Sigmoid colon (tissue), 7 donors: ENCODE measurements around the gene CFAP91. TPM values are rescaled to one million over a fixed set of nuclear protein-coding genes. Genes with fewer than 3 reads are reported as not detected.

Experiments
- DNase-seq: peaks from one replicate; pipeline ENCODE4 v3.0.0-alpha.2; 2019
- H3K27ac ChIP-seq, 4 donors: fragments of 200-600 bp; sonication (generic); one replicate each; pipeline ENCODE4 v1.5.1; 2016 to 2019; ENCODE audit warnings: mild to moderate bottlenecking in 1 of 4
- H3K27me3 ChIP-seq, 3 donors: fragments of 200-600 bp; sonication (generic); one replicate each; pipeline ENCODE4 v1.5.1; 2019; ENCODE audit warnings: mild to moderate bottlenecking in 1 of 3
- H3K36me3 ChIP-seq, 4 donors: fragments of 200-600 bp; sonication (generic); one replicate each; pipeline ENCODE4 v1.5.1; 2016 to 2019
- H3K4me1 ChIP-seq, 4 donors: fragments of 200-600 bp; sonication (generic); one replicate each; pipeline ENCODE4 v1.5.1; 2017 to 2019
- H3K4me3 ChIP-seq, 4 donors: fragments of 200-600 bp; sonication (generic); one replicate each; pipeline ENCODE4 v1.5.1; 2017 to 2019; ENCODE audit warnings: mild to moderate bottlenecking in 2 of 4, moderate library complexity in 1 of 4
- H3K9me3 ChIP-seq, 4 donors: fragments of 200-600 bp in 3 of 4; sonication (generic) in 3 of 4; one replicate each; pipeline versions ENCODE4 v1.5.1 to v1.6.1; 2013 to 2019
- EP300 ChIP-seq, 4 donors: sonication (generic); formaldehyde crosslinking; IDR thresholded peaks; one replicate each; pipeline ENCODE4 v1.6.1; 2017; ENCODE audit warnings: antibody characterized with exemption in 4 of 4
- POLR2A ChIP-seq, 2 donors: fragments of 450-650 bp; IDR thresholded peaks; one replicate each; pipeline ENCODE4 v1.6.1; 2016; ENCODE audit warnings: antibody characterized with exemption in 2 of 2, mild to moderate bottlenecking in 2 of 2, moderate library complexity in 2 of 2
- POLR2AphosphoS5 ChIP-seq, 4 donors: sonication (generic); formaldehyde crosslinking; IDR thresholded peaks; one replicate each; pipeline ENCODE4 v1.6.1; 2017; ENCODE audit warnings: antibody characterized with exemption in 4 of 4
- WGBS, 2 donors: extraction: QIAGEN DNeasy Blood & Tissue Kit; methylation state at CpG; one replicate each; pipeline ENCODE4 v1.1.7; 2013; 5-methylcytosine and 5-hydroxymethylcytosine counted together
- intact Hi-C: fragments of 100-400 bp; cut with DNase I; formaldehyde crosslinking; loops from one replicate; pipeline ENCODE4 v1.15.1; 2023
- polyA plus RNA-seq, 3 donors: library from polyadenylated mRNA; stranded (reverse); fragments of 200-250 nt; gene quantifications; one replicate each; pipeline ENCODE4 v1.2.3, GENCODE V29; 2013
- total RNA-seq, 4 donors: library from RNA; depleted of rRNA; stranded (reverse); fragments of >200 nt; gene quantifications; one replicate each; pipeline ENCODE4 v1.1.0, GENCODE V29; 2016
- TF ChIP-seq, protein P1 (sequence below), 4 experiments: fragments of 450-650 bp in 3 of 4; fragments of 200-600 bp in 1 of 4; IDR thresholded peaks; one replicate each; pipeline ENCODE4 v1.5.1; 2016 to 2019; ENCODE audit warnings: antibody characterized with exemption in 4 of 4, mild to moderate bottlenecking in 3 of 4, moderate library complexity in 2 of 4
- donor health status: healthy with polysubstance abuse.
- donor health status: Bipolar disorder and iron deficiency.
- donor health status: healthy.

CFAP91 gene
- total and polyA plus RNA-seq, 7 donors = 0.39 to 11.8 (median 1.4) TPM

DNA sequence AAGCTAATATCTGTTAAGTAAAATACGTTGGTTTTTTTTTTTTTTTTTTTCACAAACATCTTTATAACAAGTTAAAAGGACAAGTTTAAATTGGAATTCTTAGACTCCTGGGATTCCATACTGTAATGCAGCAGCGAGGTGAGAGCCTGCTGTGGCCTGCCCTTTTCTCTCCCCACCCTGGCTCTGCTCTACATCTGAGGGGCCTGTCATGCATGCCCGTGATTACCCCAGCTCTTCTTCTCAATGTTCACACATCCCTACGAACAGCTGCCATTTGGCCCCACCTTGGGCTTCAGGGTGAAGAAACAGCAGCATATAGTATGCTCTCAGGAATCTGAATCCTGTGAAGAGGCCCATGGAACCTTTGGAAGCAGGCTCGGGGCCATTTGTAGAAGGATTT is 14.7 kb downstream of the CFAP91 start:
- Histone ChIP-seq H3K4me3 (no peak overlapping the region), H3K27ac (no peak overlapping the region), H3K4me1 (no peaks in the 10 kb centered on the region), H3K27me3 (no peaks in the 10 kb centered on the region), H3K9me3 (no peaks in the 10 kb centered on the region), H3K36me3 (peaks cover 0 to 19% (median 0%) of the 10 kb centered on the region in 4 donors)
- DNase-seq = no peak
- intact Hi-C loops = no loop called here
- TF ChIP-seq EP300 (IDR thresholded peaks at IDR 0.05) = no peak
- no peak for TF ChIP-seq POLR2AphosphoS5 (IDR thresholded peaks at IDR 0.05)
- TF ChIP-seq, protein P1, sequence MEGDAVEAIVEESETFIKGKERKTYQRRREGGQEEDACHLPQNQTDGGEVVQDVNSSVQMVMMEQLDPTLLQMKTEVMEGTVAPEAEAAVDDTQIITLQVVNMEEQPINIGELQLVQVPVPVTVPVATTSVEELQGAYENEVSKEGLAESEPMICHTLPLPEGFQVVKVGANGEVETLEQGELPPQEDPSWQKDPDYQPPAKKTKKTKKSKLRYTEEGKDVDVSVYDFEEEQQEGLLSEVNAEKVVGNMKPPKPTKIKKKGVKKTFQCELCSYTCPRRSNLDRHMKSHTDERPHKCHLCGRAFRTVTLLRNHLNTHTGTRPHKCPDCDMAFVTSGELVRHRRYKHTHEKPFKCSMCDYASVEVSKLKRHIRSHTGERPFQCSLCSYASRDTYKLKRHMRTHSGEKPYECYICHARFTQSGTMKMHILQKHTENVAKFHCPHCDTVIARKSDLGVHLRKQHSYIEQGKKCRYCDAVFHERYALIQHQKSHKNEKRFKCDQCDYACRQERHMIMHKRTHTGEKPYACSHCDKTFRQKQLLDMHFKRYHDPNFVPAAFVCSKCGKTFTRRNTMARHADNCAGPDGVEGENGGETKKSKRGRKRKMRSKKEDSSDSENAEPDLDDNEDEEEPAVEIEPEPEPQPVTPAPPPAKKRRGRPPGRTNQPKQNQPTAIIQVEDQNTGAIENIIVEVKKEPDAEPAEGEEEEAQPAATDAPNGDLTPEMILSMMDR (IDR thresholded peaks at IDR 0.05) = no peak
- no peak for TF ChIP-seq POLR2A (IDR thresholded peaks at IDR 0.05)
- WGBS, 2 donors = 60 to 82% methylated on average over 5 of the region's 5 CpGs

DNA sequence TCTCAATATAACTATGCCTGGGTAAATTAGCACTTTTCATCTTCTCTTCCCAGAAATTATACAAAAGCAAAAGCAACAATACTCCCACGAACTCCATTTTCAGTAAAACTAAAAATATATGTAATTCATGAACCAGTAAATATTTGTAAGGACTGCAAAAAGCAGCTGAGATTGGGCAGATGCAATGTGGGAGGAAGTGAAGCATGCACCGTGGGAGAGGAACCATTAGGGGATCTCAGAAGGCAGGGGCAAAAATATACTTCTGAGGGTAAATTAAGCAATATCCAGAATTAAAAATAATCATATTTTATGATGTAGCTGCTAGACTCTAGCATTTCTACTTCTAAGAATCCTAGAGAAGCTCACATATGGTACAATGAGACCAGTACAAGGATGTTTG is 20.2 kb downstream of the CFAP91 start:
- WGBS, 2 donors = 46 to 61% methylated on average over 2 of the region's 2 CpGs
- no peaks in the 10 kb centered on the region for H3K4me1 ChIP-seq
- TF ChIP-seq, protein P1 (IDR thresholded peaks at IDR 0.05) = no peak
- TF ChIP-seq POLR2AphosphoS5 (IDR thresholded peaks at IDR 0.05) = no peak
- no peak for TF ChIP-seq POLR2A (IDR thresholded peaks at IDR 0.05)
- TF ChIP-seq EP300 (IDR thresholded peaks at IDR 0.05) = no peak
- DNase-seq = no peak
- intact Hi-C loops = no loop called here
- H3K4me3 ChIP-seq = no peak overlapping the region
- H3K9me3 ChIP-seq = no peaks in the 10 kb centered on the region
- no peak overlapping the region for H3K27ac ChIP-seq
- H3K27me3 ChIP-seq = no peaks in the 10 kb centered on the region
- H3K36me3 ChIP-seq = no peaks in the 10 kb centered on the region

DNA sequence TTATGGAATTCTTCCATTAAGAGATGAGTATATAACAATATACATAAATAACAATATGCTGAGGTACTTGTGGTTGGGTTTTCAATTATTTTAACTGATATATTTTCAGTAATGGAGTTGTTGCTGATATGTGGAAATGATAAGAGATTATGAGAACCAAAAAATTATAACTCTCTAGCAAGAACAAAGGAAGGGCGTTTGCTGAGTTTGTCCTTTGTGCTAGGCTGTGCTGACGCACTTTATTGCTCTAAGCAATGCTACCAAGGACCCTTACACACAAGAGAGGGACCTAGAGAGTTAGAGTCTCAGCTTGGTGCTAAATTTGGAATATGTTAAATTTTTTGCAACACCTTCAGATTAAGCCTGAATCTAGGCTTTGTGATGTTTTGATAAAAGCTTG is 24.1 kb downstream of the CFAP91 start:
- no peaks in the 10 kb centered on the region for H3K36me3 ChIP-seq
- no peaks in the 10 kb centered on the region for H3K27me3 ChIP-seq
- no peak overlapping the region for H3K27ac ChIP-seq
- intact Hi-C loops = no loop called here
- no peak overlapping the region for H3K4me3 ChIP-seq
- no peak for DNase-seq
- H3K4me1 ChIP-seq = no peaks in the 10 kb centered on the region
- WGBS, 2 donors = 65 to 82% methylated on average over 2 of the region's 2 CpGs
- no peak for TF ChIP-seq POLR2A (IDR thresholded peaks at IDR 0.05)
- TF ChIP-seq, protein P1 (IDR thresholded peaks at IDR 0.05) = no peak
- no peak for TF ChIP-seq POLR2AphosphoS5 (IDR thresholded peaks at IDR 0.05)
- no peak for TF ChIP-seq EP300 (IDR thresholded peaks at IDR 0.05)
- no peaks in the 10 kb centered on the region for H3K9me3 ChIP-seq

DNA sequence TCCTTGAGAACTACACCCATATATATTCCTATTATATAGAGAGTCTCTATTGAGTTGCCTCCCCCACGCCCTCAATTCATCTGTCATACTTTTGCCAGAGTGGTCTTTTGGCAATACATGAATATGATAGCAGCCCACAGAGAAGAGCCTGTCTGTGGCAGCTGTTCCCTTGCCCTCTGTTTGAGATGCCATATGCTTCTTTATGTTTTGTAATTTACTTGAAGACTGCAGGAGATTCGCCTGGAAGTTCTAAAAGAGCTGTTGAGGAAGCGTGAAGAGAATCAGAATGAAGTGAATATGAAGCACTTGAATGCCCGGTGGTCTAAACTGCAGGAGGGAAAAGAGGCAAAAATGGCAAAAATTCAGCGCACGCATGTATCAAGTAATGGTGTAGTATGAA is 27.2 kb downstream of the CFAP91 start:
- DNase-seq = no peak
- intact Hi-C loops = no loop called here
- Histone ChIP-seq H3K9me3 (no peaks in the 10 kb centered on the region), H3K36me3 (no peaks in the 10 kb centered on the region), H3K4me3 (no peak overlapping the region), H3K4me1 (no peaks in the 10 kb centered on the region), H3K27ac (no peak overlapping the region), H3K27me3 (no peaks in the 10 kb centered on the region)
- TF ChIP-seq EP300 (IDR thresholded peaks at IDR 0.05) (no peak), POLR2A (IDR thresholded peaks at IDR 0.05) (no peak), POLR2AphosphoS5 (IDR thresholded peaks at IDR 0.05) (no peak)
- TF ChIP-seq, protein P1 (IDR thresholded peaks at IDR 0.05) = no peak
- 95 to 96% methylated on average over 6 of the region's 6 CpGs for WGBS, 2 donors
